RPMI7951 (cell line): ENCODE results near the gene WDR31. TPM values are rescaled to one million over a fixed set of nuclear protein-coding genes. Genes with fewer than 3 reads are reported as not detected.
"Not testable (repeated sequence)": the region's sequence is repeated elsewhere in the genome, so short reads cannot be mapped to it uniquely, and the experiment has no call there.

ENCODE experiments used
- DNase-seq: peaks from one replicate; pipeline ENCODE4 v3.0.0-alpha.2; 2012; ENCODE audit warnings: low read depth
- total RNA-seq: library from RNA; depleted of rRNA; stranded (reverse); fragments of >200 nt; shearing (Covaris generic); gene quantifications from 2 replicates; pipeline ENCODE4 v1.2.3, GENCODE V29; 2014; rRNA removed

The WDR31 gene
- 0.39 and 0.72 TPM in 2 replicates for total RNA-seq

DNA sequence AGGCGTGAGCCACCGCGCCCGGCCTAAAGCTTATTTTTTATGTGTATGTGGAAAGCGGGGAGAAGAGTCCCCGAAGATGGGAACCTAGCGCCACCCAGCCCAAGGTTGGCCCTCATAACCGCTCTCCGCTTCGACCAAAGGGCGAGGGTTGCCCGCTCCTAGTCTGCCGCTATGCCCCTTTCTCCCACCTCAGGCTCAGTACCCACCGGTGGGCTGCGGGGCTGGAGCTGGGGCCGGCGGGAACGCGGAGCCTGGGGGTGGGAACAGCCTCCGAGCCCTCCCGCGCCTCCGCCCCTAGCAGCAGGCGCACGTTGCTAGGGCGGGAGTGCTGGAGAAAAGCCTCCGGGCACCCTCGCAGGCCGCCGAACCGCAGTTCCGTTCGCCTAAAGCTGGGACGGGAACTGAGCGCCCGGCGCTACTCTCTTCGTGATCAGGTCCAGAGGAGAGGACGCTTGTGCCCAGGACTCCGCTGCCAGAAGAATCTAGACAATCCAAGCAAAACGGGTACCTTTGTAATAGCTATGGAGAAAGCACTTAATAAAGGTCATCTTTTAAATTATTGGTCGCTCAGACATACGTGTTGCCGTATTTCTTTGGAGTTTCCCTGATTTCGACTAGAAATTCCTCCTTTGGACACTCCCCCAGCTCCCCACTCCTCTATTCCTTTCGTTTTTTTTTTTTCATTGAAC lies at the start of gene WDR31:
WDR31 (minus strand) TSS at position 265 of the 689 bp plus-strand sequence. CDS start 8,253 bp downstream, outside the sequence.
- DNase-seq, result peak; percentile 83

DNA sequence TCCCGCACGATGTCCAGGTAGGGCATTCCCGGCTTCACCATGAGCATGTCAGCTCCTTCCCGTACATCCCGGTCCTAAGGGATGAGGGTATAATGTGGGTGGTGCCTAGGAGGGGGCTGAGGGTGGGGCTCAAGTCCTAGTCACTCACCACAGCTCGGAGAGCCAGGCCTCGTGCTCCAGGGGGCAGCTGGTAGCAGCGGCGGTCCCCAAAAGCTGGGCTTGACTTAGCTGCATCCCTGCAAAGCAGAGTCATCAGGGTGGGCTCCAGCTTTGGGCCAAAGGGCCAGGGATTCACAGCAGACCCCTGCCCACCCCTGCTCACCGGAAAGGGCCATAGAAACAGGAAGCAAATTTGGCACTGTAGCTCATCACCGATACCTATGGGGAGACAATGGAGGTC lies 49.4 kb upstream of the WDR31 start:
- no peak for DNase-seq

DNA sequence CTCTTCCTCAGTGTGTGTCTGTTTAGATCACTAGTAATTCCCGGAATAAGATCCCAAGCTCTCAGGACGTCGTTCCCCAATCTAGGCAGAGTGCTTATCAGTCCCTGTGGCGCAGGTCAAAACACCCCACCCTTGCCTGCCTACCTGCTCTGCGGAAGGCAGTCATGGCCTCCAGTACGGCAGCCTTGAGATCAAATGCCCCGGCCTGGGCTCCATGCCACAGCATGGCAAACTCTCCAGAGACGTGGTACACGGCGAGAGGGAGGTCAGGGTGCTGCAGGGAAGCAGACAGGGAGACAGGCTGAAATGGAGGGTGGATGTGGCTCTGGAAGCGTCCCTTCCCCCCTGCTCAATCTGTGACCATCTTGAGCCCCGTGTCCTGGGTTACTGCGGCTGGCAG lies 48.8 kb upstream of the WDR31 start:
- DNase-seq, result no peak

DNA sequence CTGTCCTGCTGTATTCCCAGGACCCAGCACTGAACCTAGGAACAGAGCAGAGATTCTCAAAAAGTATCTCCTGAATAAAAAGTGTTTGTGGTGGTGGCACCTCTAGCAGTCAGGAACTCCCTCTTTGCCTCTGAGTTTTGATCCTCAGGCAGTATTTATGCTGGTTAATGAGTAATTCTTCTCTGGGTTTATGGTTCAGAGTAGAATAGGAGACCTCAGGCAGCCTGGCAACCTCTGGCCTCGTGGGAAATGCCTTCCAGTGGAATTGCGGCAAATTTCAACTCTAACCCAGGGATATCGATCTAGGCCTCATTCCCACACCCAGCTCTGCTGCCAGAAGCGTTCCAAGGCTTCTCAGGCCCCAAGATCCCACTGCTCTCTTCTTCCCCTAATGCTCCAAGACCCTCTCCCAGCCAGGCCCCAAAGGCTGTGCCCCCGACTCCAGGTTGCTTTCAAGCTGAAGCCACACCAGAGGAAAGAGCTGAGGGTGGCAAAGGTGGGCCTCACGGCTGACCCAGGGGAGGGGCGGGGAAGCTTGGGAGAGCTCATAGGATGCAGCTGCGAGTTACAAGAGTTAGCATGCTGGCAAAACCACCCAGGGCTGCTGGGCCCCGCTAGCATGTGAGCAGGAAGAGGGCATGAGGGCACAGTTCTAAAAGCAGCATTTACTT lies 47.6 kb upstream of the WDR31 start:
- DNase-seq, result no peak

DNA sequence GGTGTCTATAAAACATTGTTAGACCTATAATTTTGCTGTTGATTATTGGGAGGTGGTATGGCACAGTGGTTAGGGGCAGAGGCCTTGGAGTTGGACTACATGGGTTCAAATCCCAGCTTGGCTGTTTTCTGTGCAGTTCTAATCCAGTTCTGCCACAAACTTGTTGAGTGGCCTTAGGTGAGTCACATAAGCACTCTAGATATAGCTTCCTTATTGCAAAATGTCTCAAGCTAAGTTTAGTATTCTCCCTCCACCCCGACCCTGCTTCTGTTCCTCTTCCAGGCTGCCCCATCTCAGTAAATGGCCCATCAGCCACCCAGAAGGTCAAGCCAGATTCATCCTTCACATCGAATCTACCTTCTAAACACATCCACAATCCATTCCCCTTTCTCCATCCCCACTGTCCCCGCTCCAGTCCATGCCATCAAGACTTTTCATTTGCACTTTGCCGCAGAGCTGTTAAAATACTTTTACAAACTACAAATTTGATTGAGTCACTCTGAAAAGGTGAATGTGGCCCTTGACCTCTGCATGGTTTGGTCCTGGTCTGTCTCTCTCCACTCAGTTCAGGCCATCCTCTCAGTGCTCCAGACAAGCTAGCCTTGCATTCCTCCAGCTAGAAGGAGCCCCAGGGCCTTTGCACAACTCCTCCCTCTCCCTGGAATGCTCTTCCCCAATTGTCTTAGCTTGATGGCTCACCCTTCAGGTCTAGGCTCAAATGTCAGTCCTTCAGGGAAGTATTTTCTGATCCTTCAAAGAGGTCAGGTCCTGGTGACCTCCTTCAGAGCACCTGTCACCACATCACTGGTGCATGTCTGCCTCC lies 46.7 kb upstream of the WDR31 start:
- DNase-seq, result no peak

DNA sequence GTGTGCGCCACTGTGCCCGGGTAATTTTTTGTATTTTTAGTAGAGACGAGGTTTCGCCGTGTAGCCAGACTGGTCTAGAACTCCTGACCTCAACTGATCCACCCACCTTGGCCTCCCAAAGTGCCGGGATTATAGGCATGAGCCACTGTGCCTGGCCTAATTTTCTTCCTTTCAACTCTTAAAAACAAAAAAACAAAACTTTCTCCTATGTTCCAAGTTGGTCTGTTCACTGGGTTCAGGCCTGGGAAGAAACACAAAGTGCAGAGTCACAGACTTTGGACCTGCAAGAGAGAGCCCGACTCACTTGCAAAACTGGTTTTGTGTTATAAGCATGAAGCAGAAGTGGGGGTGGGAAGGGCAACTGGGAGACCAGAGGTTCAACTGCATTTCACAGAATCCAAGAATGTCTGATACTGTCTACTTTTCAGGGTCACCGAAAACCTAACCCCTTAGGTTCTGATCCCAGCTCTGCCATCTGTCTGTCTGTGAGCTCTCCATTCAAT lies 41.9 kb upstream of the WDR31 start:
- no peak for DNase-seq

DNA sequence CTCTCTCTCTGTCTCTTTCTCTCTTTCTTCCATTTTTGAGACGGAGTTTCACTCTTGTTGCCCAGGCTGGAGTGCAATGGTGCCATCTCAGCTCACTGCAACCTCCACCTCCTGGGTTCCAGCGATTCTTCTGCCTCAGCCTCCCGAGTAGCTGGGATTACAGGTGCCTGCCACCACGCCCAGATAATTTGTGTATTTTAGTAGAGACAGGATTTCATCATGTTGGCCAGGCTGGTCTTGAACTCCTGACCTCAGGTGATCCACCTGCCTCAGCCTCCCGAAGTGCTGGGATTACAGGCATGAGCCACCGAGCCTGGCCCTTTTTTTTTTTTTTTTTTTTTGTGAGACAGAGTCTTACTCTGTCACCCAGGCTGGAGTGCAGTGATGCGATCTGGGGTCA lies 41.4 kb upstream of the WDR31 start:
- DNase-seq, result not testable (repeated sequence)

DNA sequence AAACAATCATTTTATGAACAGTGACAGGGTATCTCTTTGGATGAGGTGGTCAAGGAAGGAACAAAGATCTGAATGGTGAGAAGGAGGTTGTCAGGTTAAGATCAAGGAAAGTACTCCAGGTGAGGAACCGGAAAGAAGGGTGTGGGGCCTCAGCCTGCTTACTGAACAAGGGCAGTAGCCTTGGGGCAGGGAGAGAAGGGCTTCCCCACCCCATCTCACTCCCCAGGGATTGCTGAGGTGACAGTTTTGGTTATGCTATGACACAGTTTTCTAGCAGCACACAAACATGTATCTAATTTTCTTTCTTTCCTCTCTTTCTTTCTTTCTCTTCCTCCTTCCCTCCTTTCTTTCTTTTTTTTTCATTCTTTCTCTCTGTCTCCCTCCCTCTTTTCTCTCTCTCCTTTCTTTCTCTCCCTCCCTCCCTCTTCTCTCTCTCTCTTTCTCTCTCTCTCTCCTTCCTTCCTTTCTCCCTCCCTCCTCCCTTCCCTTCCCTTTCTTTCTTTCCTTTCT lies 40.8 kb upstream of the WDR31 start:
- DNase-seq, result no peak

DNA sequence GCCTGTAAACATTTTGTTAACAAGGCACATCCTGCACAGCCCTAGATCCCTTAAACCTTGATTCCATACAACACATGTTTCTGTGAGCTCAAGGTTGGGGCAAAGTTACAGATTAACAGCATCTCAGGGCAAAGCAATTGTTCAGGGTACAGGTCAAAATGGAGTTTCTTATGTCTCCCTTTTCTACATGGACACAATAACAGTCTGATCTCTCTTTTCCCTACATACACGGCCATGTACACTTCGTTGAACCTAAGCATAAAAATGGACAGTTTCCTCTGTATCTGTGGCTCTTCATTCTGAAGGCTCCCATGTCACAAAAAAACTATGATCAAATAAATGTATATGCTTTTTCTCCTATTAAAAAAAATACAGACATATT lies 39.7 kb upstream of the WDR31 start:
- DNase-seq, result not testable (repeated sequence)

DNA sequence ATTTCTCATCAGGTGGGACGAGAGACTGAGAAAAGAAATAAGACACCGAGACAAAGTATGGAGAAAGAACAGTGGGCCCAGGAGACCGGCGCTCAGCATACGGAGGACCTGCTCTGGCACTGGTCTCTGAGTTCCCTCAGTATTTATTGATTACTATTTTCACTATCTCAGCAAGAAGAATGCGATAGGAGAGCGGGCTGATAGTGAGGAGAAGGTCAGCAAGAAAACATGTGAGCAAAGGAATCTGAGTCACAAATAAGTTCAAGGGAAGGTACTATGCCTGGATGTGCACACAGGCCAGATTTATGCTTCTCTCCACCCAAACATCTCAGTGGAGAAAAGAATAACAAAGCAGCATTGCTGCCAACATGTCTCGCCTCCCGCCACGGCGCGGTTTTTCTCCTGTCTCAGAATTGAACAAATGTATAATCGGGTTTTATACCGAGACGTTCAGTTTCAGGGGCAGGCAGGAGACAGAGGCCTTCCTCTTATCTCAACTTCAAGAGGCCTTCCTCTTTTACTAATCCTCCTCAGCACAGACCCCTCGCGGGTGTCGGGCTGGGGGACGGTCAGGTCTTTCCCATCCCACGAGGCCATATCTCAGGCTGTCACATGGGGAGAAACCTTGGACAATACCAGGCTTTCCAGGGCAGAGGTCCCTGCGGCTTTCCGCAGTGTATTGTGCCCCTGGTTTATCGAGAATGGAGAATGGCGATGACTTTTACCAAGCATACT lies 39.2 kb upstream of the WDR31 start:
- DNase-seq, result not testable (repeated sequence)

DNA sequence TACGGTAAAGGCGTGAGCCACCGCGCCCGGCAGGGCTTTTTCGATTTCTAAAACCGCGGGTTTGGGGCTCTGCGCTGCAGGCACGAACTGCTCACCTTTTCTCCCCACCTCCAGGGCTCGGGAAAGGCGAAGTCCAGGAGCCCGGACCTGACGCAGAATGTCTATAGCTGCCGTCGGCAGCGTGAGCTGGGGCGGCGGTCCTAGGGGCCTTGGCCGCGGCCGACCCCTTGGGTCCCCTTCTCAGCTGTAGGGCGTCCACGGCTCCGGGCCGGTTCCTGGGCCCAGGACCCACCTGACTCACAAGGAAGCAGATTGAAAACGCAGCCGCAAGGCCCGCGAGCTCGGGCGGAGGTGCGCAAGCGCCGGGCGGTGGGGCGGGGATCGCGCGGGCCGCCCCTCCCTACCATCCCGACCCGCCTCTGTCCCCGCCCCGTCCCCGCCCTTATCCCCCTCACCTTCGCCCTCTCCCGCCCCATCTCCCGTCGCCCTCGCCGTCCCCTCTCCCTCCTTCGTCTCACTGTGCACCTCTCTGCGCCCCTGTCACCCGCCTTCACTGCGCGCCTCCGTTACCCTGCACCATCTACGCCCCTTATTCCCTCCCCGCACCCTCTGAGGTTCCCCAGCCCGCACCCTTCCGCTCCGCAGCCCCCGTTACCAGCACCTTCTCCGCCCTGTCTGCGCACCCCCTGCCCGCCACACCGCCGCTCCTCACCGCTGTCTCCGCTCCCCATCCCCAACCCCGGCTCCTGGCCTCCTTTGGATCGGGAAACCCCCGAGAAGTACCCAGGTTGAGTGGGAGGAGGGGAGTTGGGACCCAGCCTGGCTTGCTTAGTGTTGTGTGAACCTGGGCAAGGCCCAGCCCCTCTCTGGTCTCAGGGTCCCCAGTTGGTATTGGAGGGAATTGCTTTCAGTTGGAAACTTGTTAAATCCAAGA lies 36.8 kb upstream of the WDR31 start, which contains the start of gene HDHD3:
HDHD3 (minus strand) TSS at position 353 of the 934 bp plus-strand sequence. CDS start 2,632 bp downstream, outside the sequence.
- DNase-seq, result peak; percentile 69

DNA sequence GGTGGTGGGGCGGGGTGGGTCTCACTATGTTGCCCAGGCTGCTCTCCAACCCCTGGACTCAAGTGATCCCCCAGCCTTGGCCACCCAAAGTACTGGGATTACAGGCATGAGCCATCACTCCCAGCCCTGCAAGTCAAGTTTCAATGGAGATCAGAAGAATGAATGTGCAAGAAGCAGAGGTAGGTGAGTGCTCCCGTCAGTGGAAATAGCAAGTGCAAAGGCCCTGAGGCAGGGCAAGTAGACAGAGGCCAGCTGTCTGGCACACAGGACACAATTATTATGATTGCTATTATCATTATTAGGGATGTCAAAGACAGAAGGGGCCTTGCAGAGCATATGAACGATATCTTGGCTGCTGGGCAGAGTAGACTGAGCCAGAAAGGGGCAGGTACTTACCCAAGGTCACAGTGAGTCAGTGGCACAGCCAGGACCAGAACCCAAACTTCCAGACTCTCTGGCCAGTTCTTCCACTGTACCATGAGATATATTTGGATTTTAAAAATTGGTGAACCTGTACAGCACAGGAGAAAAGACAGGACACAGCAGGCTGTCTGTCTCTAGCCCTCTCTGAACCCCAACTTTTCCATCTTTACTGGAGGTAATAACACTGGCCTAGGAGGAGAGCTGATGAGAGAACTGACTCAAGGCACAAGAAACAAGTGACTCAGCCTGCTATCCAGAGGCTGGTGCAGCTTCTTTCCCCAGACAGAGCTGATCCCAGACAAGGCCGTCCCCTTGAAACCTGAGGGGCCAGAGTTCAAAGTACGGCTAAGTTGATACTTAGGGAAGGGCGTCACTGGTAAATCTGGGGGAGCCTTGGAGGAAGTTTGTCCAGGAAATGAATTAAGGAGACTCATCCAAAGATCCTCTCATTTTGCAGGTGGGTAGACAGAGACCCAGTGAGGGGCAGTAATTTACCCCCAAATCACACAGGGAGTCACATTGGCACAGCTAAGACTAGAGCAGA lies 35.3 kb upstream of the WDR31 start:
- no peak for DNase-seq

DNA sequence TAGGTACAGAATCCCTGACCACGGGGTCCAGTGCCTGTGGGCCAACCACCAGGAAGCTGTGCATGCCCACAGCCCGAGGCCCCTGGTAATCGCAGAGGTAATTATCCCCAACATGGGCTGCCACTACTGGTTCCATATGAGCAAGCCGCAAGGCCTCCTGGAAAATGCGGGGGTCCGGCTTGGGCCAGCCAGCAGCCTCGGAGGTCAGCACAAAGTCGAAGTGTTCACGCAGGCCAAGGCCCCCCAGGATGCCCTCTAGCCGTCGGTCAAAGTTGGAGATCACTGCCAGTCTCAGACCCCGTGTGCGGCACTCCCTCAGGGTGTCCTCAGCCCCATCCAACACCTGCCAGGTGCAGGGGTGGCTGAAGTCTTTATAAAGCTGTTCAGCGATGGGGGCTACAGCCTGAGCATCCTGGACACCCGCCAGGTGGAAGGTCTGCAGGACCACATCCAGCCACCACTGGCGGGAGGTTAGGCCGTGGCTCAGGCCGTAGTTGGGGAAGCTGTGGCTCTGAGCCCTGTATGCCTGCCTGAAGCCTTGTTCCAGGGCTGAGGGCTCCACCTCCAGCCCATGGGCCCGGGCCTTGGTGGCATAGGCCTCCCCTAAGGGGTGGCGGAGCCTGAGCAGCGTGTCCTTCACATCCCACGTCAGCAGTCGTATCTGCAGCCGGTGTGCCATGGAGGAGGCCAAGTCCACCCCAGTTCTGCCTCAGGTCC lies 33.8 kb upstream of the WDR31 start:
- DNase-seq, result no peak

DNA sequence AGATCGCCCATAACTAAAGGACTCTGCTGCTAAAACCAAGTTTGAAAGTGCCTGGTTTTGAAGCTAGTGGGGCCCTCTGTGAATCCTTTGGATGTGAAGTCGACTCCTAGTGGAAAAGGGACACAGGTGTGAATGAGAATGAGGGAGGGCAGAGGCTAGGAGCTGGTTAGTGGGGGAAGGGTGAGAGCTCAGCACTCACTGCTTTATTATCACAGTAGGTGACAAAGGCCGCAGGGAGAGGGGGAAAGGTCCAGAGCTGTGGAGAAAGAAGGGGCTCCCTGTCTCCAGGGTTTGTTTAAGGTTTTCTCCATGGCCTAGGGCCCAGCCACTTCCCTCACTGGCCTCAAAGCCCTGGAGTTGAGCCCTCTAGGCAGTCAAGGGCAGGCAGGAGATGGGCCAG lies 33.2 kb upstream of the WDR31 start:
- DNase-seq, result no peak

DNA sequence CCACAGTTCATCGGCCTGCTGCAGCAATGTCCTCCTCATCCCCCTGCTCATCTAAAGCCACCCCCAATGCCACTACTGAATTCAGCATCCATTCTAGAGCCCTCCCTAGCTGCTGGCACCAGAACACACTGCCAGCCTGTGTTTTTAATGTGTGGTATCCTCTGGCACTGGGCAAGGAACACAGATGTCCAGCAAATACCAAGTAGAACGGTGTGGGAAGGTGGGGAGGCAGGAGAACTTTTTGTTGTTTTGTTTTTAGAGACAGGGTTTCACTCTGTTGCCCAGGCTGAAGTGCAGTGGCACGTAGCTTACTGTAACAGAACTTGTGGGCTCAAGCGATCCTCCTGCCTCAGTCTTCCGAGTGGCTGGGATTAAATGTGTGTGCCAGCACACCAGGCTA lies 32.0 kb upstream of the WDR31 start:
- no peak for DNase-seq

DNA sequence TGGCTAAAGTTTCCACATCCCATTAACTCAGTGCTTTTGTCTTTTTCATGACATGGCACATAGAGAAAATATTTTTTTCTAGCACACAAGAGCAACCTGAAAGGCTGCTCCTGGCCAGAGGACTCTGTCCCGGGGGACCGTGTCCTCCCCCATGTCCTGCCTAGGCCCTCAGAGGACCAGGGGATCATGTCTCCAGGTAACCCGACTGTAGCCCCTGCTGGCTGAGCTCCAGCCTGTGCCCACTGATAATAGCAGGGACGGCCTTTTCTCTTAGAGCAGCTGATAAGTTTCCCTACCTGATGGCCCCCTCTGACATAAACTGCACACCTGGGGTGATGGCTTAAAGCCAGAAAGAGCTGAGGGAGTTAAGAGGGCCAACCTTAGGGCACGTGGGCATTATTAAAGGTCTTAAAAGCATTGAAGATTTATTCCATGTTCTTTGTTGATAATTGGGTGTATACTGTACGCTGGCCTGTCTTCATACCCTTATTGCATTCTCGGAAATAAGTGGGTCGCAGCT lies 30.8 kb upstream of the WDR31 start:
- DNase-seq, result no peak

DNA sequence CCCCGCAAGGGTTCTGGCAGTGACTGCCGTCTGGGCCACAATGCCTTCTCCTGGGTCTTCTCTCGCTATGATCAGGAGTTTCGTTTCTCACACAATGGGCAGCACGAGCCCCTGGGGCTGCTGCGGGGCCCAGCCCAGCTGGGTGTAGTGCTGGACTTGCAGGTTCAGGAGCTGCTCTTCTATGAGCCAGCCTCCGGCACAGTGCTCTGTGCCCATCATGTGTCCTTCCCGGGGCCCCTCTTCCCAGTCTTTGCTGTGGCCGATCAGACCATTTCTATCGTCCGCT lies 29.7 kb upstream of the WDR31 start:
- DNase-seq, result no peak
